Immature natural killer cell (primary cell): Measurements from ENCODE around the gene AMIGO3. TPM values are rescaled to one million over a fixed set of nuclear protein-coding genes. Genes with fewer than 3 reads are reported as not detected.

Source experiments
- DNase-seq, 3 donors: peaks; one replicate each; pipeline ENCODE4 v3.0.0; 2022; ENCODE audit warnings: mixed read lengths in 1 of 3
- H3K27ac Mint-ChIP-seq, 6 donors: one replicate each; pipeline ENCODE4 v1.8.0; 2020; ENCODE audit warnings: mixed read lengths in 6 of 6, mild to moderate bottlenecking in 5 of 6, inconsistent platforms in 4 of 6, moderate library complexity in 3 of 6
- H3K27me3 Mint-ChIP-seq, 3 donors: one replicate each; pipeline ENCODE4 v1.8.0; 2020 to 2021; ENCODE audit warnings: low read depth in 3 of 3, mild to moderate bottlenecking in 3 of 3, mixed read lengths in 3 of 3, moderate library complexity in 3 of 3, inconsistent platforms in 1 of 3
- H3K36me3 Mint-ChIP-seq, 3 donors: one replicate each; pipeline ENCODE4 v1.8.0; 2020; ENCODE audit warnings: mixed read lengths in 3 of 3, inconsistent platforms in 2 of 3, mild to moderate bottlenecking in 2 of 3
- H3K4me1 Mint-ChIP-seq, 2 donors: one replicate each; pipeline ENCODE4 v1.8.0; 2020; ENCODE audit warnings: inconsistent platforms in 2 of 2, mild to moderate bottlenecking in 2 of 2, mixed read lengths in 2 of 2, moderate library complexity in 1 of 2
- H3K4me3 Mint-ChIP-seq, 5 donors: one replicate each; pipeline ENCODE4 v1.8.0; 2020; ENCODE audit warnings: mild to moderate bottlenecking in 5 of 5, mixed read lengths in 5 of 5, inconsistent platforms in 3 of 5, moderate library complexity in 3 of 5
- H3K9me3 Mint-ChIP-seq, 6 donors: one replicate each; pipeline ENCODE4 v1.8.0; 2020; ENCODE audit warnings: mild to moderate bottlenecking in 6 of 6, mixed read lengths in 6 of 6, inconsistent platforms in 4 of 6, moderate library complexity in 3 of 6
- polyA plus RNA-seq, 3 donors: library from polyadenylated mRNA; unstranded; fragments of 300-500 nt; fragmentation: Illumina TruSeq; gene quantifications; one replicate each; pipeline ENCODE4 v1.2.3, GENCODE V29; 2021

Gene AMIGO3
- polyA plus RNA-seq, 3 donors from 2014 or later = 1.5 to 1.7 TPM; not detected in 1

GRCh38 chr3:49712631-49713317, 6.7 kb downstream of the AMIGO3 start:
- Mint-ChIP-seq H3K9me3 (no peaks in the 10 kb centered on the region), H3K4me3 (peak overlapping the region in 1 of 5 donors; percentile 29), H3K4me1 (peaks cover 23 to 28% of the 10 kb centered on the region in 2 donors), H3K27ac (peak overlapping the region in 2 of 6 donors; percentile 12 to 60), H3K36me3 (peaks cover 0 to 6% (median under 1%) of the 10 kb centered on the region in 3 donors), H3K27me3 (no peaks in the 10 kb centered on the region)
- DNase-seq = no peak

DNA sequence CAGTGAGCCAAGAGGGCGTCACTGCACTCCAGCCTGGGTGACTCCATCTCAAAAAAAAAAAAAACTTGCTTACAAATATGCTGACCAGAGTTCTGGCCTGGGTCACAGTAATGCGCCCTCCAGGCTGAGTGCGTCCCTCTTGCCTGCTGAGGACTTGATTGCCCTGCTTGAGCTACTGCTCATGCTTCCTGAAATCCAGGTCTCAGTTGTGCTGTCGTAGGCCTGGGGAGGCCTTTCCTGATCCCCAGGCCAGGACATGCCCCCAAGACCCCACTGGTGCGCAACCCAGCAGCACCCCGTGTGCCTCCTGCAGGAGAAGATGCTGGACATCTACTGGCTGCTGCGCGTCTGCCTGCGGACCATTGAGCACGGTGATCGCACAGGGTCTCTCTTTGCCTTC, 7.3 kb downstream of the AMIGO3 start:
- Mint-ChIP-seq H3K4me3 (peak overlapping the region in 2 of 5 donors; percentile 7 to 29), H3K27me3 (no peaks in the 10 kb centered on the region), H3K9me3 (no peaks in the 10 kb centered on the region), H3K4me1 (peaks cover 23 to 28% of the 10 kb centered on the region in 2 donors), H3K27ac (peak overlapping the region in 4 of 6 donors; percentile 12 to 51 (median 38)), H3K36me3 (peaks cover 2 to 8% (median 4%) of the 10 kb centered on the region in 3 donors)
- DNase-seq = no peak

- Mint-ChIP-seq H3K27me3 (no peaks in the 10 kb centered on the region), H3K9me3 (no peaks in the 10 kb centered on the region), H3K36me3 (peaks cover 4 to 8% (median 4%) of the 10 kb centered on the region in 3 donors), H3K4me1 (peaks cover 23 to 28% of the 10 kb centered on the region in 2 donors), H3K27ac (peak overlapping the region; percentile 43 to 89 (median 60)), H3K4me3 (peak overlapping the region; percentile 1 to 54 (median 18))
- peak; percentile 38 to 50 (median 41) for DNase-seq
Observed at GRCh38 chr3:49711489-49711888, 8.0 kb downstream of the AMIGO3 start.

DNA sequence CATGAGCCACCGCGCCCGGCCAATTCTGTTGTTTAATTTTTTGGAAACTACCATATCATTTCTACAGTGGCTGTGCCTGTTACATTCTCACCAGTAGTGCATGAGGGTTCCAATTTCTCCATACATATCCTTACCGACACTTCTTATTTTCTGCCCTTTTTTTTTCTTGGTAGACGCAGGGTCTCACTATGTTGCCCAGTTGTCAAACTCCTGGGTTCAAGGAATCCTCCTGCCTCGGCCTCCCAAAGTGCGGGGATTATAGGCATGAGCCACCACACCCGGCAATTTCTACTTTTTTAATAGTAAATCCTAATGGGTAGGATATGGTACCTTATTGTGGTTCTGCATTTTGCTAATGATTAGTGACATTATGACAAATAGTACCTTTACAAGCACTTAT, 9.6 kb downstream of the AMIGO3 start:
- H3K27me3 Mint-ChIP-seq = no peaks in the 10 kb centered on the region
- H3K4me3 Mint-ChIP-seq = no peak overlapping the region
- H3K36me3 Mint-ChIP-seq = peaks cover 4 to 8% (median 4%) of the 10 kb centered on the region in 3 donors
- no peak for DNase-seq
- H3K9me3 Mint-ChIP-seq = no peaks in the 10 kb centered on the region
- peaks cover 22 to 28% of the 10 kb centered on the region in 2 donors for H3K4me1 Mint-ChIP-seq
- H3K27ac Mint-ChIP-seq = no peak overlapping the region

DNA sequence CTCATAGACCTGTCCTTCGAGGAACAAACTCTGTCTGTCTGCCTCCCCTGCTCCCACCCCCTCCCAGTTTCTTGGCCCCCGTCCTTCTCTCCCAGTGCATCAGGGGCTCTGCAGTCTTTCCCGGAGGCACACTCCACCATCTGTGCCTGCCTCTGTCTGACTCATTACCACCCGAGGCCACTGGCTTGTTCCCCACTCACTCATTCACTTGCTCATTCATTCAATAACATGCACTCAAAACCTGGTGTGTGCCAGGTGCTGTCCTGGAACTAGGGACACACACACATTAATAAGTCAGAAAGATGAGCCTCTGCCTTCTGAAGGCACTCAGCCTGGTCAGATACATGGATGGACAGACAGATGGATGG, 12.4 kb downstream of the AMIGO3 start:
- no peak for DNase-seq
- H3K4me1 Mint-ChIP-seq = peaks cover 9 to 16% of the 10 kb centered on the region in 2 donors
- H3K4me3 Mint-ChIP-seq = no peak overlapping the region

GRCh38 chr3:49706456-49707112, 12.9 kb downstream of the AMIGO3 start:
- Mint-ChIP-seq H3K36me3 (peaks cover 4 to 11% (median 4%) of the 10 kb centered on the region in 3 donors), H3K27me3 (no peaks in the 10 kb centered on the region), H3K4me1 (peaks cover 5 to 11% of the 10 kb centered on the region in 2 donors), H3K9me3 (no peaks in the 10 kb centered on the region), H3K27ac (peak overlapping the region in 2 of 6 donors; percentile 8 to 34), H3K4me3 (no peak overlapping the region)
- no peak for DNase-seq

More for the DNA sequence above, 12.4 kb downstream of the AMIGO3 start:
- Mint-ChIP-seq H3K27ac (peak overlapping the region in 1 of 6 donors; percentile 34), H3K27me3 (no peaks in the 10 kb centered on the region), H3K36me3 (peaks cover 4 to 11% (median 4%) of the 10 kb centered on the region in 3 donors), H3K9me3 (no peaks in the 10 kb centered on the region)

DNA sequence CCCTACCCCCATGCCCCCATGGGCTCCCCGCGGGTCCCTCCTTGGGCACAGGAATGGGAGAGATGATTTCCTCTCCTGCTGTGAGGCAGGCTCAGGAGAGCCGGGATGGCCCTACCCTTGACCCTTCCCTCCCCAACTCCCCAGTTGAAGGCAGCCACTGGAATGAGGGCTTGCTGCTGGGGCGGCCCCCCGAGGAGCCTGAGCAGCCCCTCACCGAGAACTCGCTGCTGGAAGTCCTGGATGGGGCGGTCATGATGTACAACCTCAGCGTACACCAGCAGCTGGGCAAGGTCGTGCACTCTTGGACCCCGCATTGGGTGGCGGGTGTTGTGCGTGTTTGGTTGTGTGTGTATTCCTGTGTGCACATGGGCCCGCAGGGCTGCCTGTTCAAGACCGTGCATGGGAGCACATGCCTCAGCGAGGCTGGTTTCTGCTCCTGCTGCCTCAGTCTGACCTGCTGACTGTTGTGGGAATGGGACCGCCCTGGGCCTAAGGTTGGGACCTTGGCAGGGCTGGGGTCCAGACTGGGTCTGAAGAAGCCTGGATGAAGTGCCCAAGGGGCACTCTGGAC, 14.0 kb downstream of the AMIGO3 start:
- Mint-ChIP-seq H3K9me3 (no peaks in the 10 kb centered on the region), H3K4me3 (no peak overlapping the region), H3K36me3 (peaks cover 4 to 11% (median 4%) of the 10 kb centered on the region in 3 donors), H3K27me3 (no peaks in the 10 kb centered on the region), H3K4me1 (peaks cover 0 to 2% of the 10 kb centered on the region in 2 donors), H3K27ac (no peak overlapping the region)
- DNase-seq = no peak

GRCh38 chr3:49704629-49705028, 14.9 kb downstream of the AMIGO3 start:
- no peak for DNase-seq
- Mint-ChIP-seq H3K4me1 (peaks cover 0 to 2% of the 10 kb centered on the region in 2 donors), H3K4me3 (no peak overlapping the region), H3K36me3 (peaks cover 4 to 11% (median 4%) of the 10 kb centered on the region in 3 donors), H3K27me3 (no peaks in the 10 kb centered on the region), H3K27ac (no peak overlapping the region), H3K9me3 (no peaks in the 10 kb centered on the region)

- Mint-ChIP-seq H3K27me3 (no peaks in the 10 kb centered on the region), H3K27ac (peak overlapping the region in 1 of 6 donors; percentile 28), H3K4me3 (no peak overlapping the region), H3K36me3 (peaks cover 4 to 11% (median 4%) of the 10 kb centered on the region in 3 donors), H3K9me3 (no peaks in the 10 kb centered on the region), H3K4me1 (peaks cover 0 to 2% of the 10 kb centered on the region in 2 donors)
- no peak for DNase-seq
Observed at GRCh38 chr3:49703956-49704355, 15.5 kb downstream of the AMIGO3 start.

DNA sequence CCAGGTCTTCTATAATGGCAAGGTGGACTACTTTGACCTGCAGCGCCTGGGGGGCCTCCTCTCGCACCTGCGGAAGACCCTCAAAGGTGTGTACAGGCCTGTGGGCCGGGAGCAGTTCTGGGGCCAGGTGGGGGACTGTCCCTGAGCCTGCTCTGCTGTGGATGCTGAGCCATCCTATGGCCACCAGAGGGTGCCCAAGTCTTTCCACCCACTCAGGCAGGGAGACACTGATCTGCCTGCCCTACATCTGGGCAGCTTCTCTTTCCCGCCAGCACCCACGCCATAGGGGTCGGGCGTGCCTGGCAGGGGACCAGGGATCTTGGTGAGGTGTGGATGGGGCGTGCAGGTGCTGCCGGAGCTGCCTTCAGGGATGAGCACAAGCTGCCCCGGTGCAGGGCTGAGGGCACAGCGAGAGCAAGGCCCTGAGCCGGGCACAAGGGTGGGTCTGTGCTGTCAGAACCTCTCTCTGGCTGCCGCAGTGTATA, 16.0 kb downstream of the AMIGO3 start:
- peak; percentile 57 to 65 (median 60) for DNase-seq
- H3K4me1 Mint-ChIP-seq = peaks cover 0 to 2% of the 10 kb centered on the region in 2 donors
- no peak overlapping the region for H3K4me3 Mint-ChIP-seq
- H3K27ac Mint-ChIP-seq = no peak overlapping the region
- no peaks in the 10 kb centered on the region for H3K27me3 Mint-ChIP-seq
- peaks cover 4 to 10% (median 4%) of the 10 kb centered on the region in 3 donors for H3K36me3 Mint-ChIP-seq
- no peaks in the 10 kb centered on the region for H3K9me3 Mint-ChIP-seq

- H3K9me3 Mint-ChIP-seq = no peaks in the 10 kb centered on the region
- H3K27ac Mint-ChIP-seq = no peak overlapping the region
- H3K27me3 Mint-ChIP-seq = peaks cover 0 to under 1% (median 0%) of the 10 kb centered on the region in 3 donors
- H3K4me1 Mint-ChIP-seq = peaks cover 0 to 2% of the 10 kb centered on the region in 2 donors
- H3K36me3 Mint-ChIP-seq = peaks cover 2 to 5% (median 4%) of the 10 kb centered on the region in 3 donors
- H3K4me3 Mint-ChIP-seq = no peak overlapping the region
- no peak for DNase-seq
Observed at GRCh38 chr3:49702672-49703071, 16.8 kb downstream of the AMIGO3 start.

DNA sequence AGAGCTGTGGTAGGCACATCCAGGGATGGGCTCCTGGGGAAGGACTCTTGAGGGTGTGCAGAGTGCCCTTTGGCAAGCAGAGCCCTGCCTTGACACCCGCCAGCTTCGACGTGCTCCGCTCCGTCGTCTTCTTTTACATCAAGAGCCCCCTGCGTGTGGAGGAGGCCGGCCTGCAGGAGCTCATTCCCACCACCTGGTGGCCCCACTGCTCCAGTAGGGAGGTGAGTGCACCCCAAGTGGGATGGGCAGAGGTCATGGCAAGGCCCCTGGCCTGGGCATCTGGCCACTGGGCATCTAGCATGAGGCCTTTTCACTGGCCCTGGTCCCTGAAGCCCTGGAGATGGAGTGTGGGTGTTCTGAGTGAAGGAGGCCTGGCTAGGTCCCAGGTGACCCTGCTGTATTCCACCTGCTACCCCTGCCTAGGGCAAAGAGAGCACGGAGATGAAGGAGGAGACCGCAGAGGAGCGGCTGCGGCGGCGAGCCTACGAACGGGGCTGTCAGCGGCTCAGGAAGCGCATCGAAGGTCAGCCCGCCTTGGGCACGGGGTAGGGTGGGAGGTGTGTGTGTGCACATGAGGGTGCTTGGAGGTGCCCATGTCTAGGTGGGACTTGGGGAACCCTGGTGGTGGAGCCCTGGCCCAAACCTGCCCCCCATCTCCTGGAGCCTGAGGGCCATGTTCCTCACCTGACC, 18.0 kb downstream of the AMIGO3 start:
- peaks cover 0 to 3% (median 0%) of the 10 kb centered on the region in 3 donors for H3K36me3 Mint-ChIP-seq
- no peaks in the 10 kb centered on the region for H3K9me3 Mint-ChIP-seq
- H3K27ac Mint-ChIP-seq = no peak overlapping the region
- no peak overlapping the region for H3K4me3 Mint-ChIP-seq
- peaks cover 0 to 2% (median 0%) of the 10 kb centered on the region in 3 donors for H3K27me3 Mint-ChIP-seq
- no peak for DNase-seq
- H3K4me1 Mint-ChIP-seq = peaks cover 0 to 2% of the 10 kb centered on the region in 2 donors

GRCh38 chr3:49700453-49701128, 18.9 kb downstream of the AMIGO3 start:
- no peak overlapping the region for H3K27ac Mint-ChIP-seq
- H3K27me3 Mint-ChIP-seq = peaks cover 0 to 2% (median 0%) of the 10 kb centered on the region in 3 donors
- H3K9me3 Mint-ChIP-seq = no peaks in the 10 kb centered on the region
- DNase-seq = no peak
- peaks cover 0 to 3% (median 0%) of the 10 kb centered on the region in 3 donors for H3K36me3 Mint-ChIP-seq
- no peak overlapping the region for H3K4me3 Mint-ChIP-seq
- H3K4me1 Mint-ChIP-seq = peaks cover 0 to 2% of the 10 kb centered on the region in 2 donors
